HG03280 (cell line): ENCODE data around the gene ARHGEF7.

Source experiments
- ATAC-seq: cut with Tn5 transposase; IDR thresholded peaks from one replicate; pipeline ENCODE4 v1.9.1; 2021; ENCODE audit warnings: mild to moderate bottlenecking, moderate library complexity; ENCODE audit not compliant: unreplicated experiment

The ARHGEF7 gene

GRCh38 chr13:111270765-111271698 lies 155.9 kb downstream of the ARHGEF7 start:
- ATAC-seq, result no peak

DNA sequence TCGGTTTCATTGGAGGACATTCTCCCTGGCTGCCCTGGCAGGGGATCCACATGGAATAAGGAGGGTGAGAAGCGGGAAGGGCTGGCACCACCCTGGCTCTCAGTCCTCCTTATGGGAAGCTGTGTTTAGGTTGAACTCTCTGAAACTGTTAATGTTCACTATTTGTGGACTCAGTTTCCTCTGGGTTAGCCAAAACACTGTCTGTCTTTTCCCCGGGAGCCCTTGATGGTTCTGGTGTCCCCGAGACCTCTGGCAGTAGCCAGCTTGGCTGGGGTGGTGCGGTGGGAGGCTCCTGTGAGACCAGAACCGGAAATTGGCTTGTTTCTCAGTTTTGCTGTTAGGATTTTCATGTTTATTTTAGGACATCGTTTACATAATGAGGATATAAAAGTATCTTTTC lies 157.0 kb downstream of the ARHGEF7 start:
- ATAC-seq, result no peak

- no peak for ATAC-seq
Measured at GRCh38 chr13:111275382-111275781, 160.3 kb downstream of the ARHGEF7 start.

DNA sequence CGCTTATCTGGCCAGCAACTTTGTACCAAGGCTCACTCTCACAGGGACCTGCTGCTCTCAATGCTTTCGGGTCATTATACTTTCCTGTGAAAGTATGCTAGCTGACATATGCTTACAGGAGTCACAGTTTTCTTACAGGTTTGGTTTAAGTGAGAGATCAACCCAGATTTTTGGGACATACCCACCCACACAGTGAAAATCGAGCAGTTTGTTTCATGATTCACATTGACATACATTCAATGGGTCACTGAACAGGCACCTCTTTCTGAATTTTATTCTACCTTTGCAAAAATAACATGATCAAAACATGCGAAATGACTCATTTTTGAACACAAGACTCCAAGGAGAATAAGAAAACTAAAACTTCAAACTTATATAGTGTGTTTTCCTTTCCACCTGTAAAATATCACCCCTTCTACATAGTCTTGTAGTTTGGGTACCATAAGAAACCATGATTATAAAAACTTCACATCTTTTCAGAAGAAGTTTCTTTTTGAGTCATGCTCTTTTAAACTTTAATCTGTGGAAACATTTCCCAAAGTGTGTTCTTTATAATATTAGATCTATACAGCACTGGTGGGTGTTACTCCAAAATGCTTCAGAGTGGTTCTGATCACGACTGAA lies 161.0 kb downstream of the ARHGEF7 start:
- no peak for ATAC-seq

GRCh38 chr13:111278258-111278657 lies 163.1 kb downstream of the ARHGEF7 start:
- no peak for ATAC-seq

DNA sequence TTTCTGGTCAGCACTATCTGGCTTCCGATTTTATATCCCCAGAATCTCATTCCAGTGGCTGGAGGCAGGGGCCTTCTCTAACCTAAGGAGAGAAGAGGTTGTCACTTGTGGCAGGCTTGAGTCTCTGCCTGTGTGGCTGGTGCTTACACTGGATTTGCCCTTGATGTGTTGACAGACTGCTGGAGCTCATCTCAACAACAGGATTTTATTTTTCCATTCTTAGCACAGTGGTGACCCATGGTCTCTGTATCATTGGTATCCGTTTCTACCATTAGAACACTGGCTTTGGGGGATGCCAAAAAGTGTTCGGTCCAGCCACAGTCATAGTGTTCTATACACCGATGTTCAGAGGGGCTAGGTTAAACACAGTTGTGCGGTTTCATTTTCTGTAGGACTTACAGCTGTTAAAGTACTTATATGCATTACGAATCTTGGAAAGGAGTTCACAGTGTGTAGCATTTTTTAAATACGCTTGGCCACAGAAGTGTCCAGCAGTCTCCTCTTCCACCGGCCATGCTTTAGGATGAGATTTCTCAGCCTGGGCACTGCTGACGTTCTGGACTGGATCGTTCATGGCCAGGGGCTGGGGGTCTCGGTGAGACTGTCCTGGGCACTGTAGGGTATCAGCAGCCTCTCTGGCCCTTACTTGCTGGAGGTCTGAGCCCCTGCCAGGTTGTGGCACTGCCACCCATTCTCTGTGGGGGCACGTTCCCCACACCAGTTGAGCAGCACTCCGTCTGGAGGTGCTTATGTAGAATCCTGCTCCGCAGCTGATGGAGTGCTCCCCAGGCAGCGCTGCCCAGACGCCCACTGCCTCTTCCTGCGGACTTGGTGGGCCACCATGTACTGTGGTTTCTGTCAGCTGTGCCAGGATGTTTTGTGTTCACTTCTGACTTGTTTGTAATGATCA lies 163.9 kb downstream of the ARHGEF7 start:
- ATAC-seq, result no peak

GRCh38 chr13:111280226-111280625 lies 165.1 kb downstream of the ARHGEF7 start:
- ATAC-seq, result no peak

GRCh38 chr13:111280681-111281585 lies 165.8 kb downstream of the ARHGEF7 start:
- no peak for ATAC-seq

GRCh38 chr13:111281751-111282311 lies 166.7 kb downstream of the ARHGEF7 start:
- ATAC-seq, result no peak

- no peak for ATAC-seq
Measured at GRCh38 chr13:111282425-111282824, 167.3 kb downstream of the ARHGEF7 start.

GRCh38 chr13:111282997-111283396 lies 167.9 kb downstream of the ARHGEF7 start:
- no peak for ATAC-seq

- ATAC-seq, result no peak
Measured at GRCh38 chr13:111283457-111283856, 168.3 kb downstream of the ARHGEF7 start.

GRCh38 chr13:111283991-111284390 lies 168.9 kb downstream of the ARHGEF7 start:
- no peak for ATAC-seq

GRCh38 chr13:111284565-111284964 lies 169.5 kb downstream of the ARHGEF7 start:
- ATAC-seq, result no peak

GRCh38 chr13:111286162-111286561 lies 171.1 kb downstream of the ARHGEF7 start:
- ATAC-seq, result no peak

GRCh38 chr13:111286749-111287148 lies 171.6 kb downstream of the ARHGEF7 start:
- ATAC-seq, result no peak

DNA sequence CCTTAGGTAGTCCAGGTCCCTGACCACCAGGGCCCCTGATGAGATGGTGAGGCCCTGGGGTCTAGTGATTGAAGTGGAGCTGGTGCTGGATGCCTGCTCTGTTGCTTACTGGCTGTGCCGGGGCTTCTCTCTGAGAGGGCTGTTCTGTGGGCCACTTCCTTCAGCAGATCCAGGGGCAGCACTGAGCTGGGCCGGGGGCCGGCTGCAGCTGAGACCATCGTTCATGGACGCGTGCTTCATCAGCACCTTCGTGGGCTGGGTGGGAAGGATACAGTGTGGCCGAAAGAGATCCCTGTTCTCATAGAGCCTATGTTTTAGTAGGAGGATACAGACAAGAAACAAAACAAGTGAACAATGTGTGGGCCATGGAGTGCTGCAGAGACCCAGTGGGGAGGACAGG lies 172.1 kb downstream of the ARHGEF7 start:
- ATAC-seq, result no peak

GRCh38 chr13:111288276-111288675 lies 173.2 kb downstream of the ARHGEF7 start:
- no peak for ATAC-seq

- ATAC-seq, result no peak
Measured at GRCh38 chr13:111289251-111289650, 174.1 kb downstream of the ARHGEF7 start.

- ATAC-seq, result no peak
Measured at GRCh38 chr13:111291908-111292307, 176.8 kb downstream of the ARHGEF7 start.
